B cell (primary cell): ENCODE data around the gene GAMT. TPM values are rescaled to one million over a fixed set of nuclear protein-coding genes. Genes with fewer than 3 reads are reported as not detected.

Experiments used
- ATAC-seq: fragments of 200-7000 bp; cut with Tn5 transposase; one replicate; pipeline ENCODE4 v1.10.0; 2021; ENCODE audit warnings: low read depth, mild to moderate bottlenecking, moderate number of reproducible peaks, moderate library complexity
- CTCF ChIA-PET: fragments of 350-600 bp; sonication (Branson Sonifier 250); formaldehyde crosslinking; loops from one replicate; lab custom pipeline; 2021; ENCODE audit warnings: antibody characterized with exemption, inconsistent platforms; lab: Charles Lee
- POLR2A ChIA-PET: fragments of 350-600 bp; sonication (Branson Sonifier 250); formaldehyde crosslinking; loops from one replicate; lab custom pipeline; 2021; ENCODE audit warnings: antibody characterized with exemption; lab: Charles Lee
- DNase-seq: peaks from one replicate; pipeline ENCODE4 v3.0.0; 2013
- H2AFZ ChIP-seq: 2 replicates; pipeline ENCODE4 v1.6.1; 2012; ENCODE audit warnings: mild to moderate bottlenecking, low read depth, low read length; ENCODE audit not compliant: insufficient read depth, poor library complexity, severe bottlenecking
- H3K27ac ChIP-seq, 2 donors: 1 replicate in 1 of 2; 2 replicates in 1 of 2; pipeline ENCODE4 v1.5.1; 2012 to 2013; ENCODE audit warnings: low read length in 2 of 2, mild to moderate bottlenecking in 2 of 2, moderate library complexity in 1 of 2
- H3K27me3 ChIP-seq, 4 experiments: fragments of 200-600 bp in 1 of 4; sonication (generic) in 1 of 4; replicated peaks in 1 of 4; 1 replicate in 2 of 4; 2 replicates in 2 of 4; pipeline versions ENCODE4 v1.6.1 to v1.7.0; 2013 to 2016; ENCODE audit warnings: low read length in 3 of 4, mild to moderate bottlenecking in 2 of 4, mixed read lengths in 1 of 4, moderate library complexity in 1 of 4; ENCODE audit not compliant: insufficient read depth in 4 of 4, control insufficient read depth in 3 of 4; ENCODE audit errors: control extremely low read depth in 1 of 4
- H3K36me3 ChIP-seq, 2 experiments: replicated peaks in 1 of 2; 1 replicate in 1 of 2; 2 replicates in 1 of 2; pipeline versions ENCODE4 v1.6.1 to v1.7.1; 2013; ENCODE audit warnings: low read length in 1 of 2; ENCODE audit not compliant: insufficient read depth in 2 of 2, control insufficient read depth in 1 of 2; ENCODE audit errors: control extremely low read depth in 1 of 2, extremely low read depth in 1 of 2
- H3K4me1 ChIP-seq, 2 donors: fragments of 200-600 bp in 1 of 2; sonication (generic) in 1 of 2; 1 replicate in 1 of 2; 2 replicates in 1 of 2; pipeline versions ENCODE4 v1.5.1 to v1.6.1; 2013 to 2017; ENCODE audit warnings: low read length in 2 of 2; ENCODE audit not compliant: control insufficient read depth in 2 of 2, insufficient read depth in 2 of 2
- H3K4me2 ChIP-seq: replicated peaks from 2 replicates; pipeline ENCODE3; 2012; ENCODE audit warnings: mild to moderate bottlenecking, low read depth, low read length; ENCODE audit not compliant: poor library complexity, severe bottlenecking
- H3K4me3 ChIP-seq, 5 experiments: fragments of 200-600 bp in 1 of 5; sonication (generic) in 1 of 5; 1 replicate in 3 of 5; 2 replicates in 2 of 5; pipeline versions ENCODE4 v1.5.1 to v1.7.0; 2011 to 2016; ENCODE audit warnings: low read length in 4 of 5, mild to moderate bottlenecking in 4 of 5, low read depth in 2 of 5, control low read depth in 1 of 5, moderate library complexity in 1 of 5; ENCODE audit not compliant: insufficient read depth in 1 of 5; ENCODE audit errors: control extremely low read depth in 1 of 5, extremely low read depth in 1 of 5
- H3K79me2 ChIP-seq: fragments of 200-600 bp; sonication (generic); one replicate; pipeline ENCODE4 v1.6.0; 2016; ENCODE audit warnings: low read length; ENCODE audit not compliant: control insufficient read depth, insufficient read depth
- H3K9ac ChIP-seq: fragments of 200-600 bp; sonication (generic); 2 replicates; pipeline ENCODE4 v1.6.1; 2017; ENCODE audit warnings: mild to moderate bottlenecking, low read length, moderate library complexity
- H3K9me3 ChIP-seq, 3 donors: one replicate each; pipeline versions ENCODE4 v1.6.1 to v1.7.1; 2013; ENCODE audit warnings: low read length in 2 of 3; ENCODE audit not compliant: control insufficient read depth in 2 of 3, insufficient read depth in 1 of 3; ENCODE audit errors: control extremely low read depth in 1 of 3
- H4K20me1 ChIP-seq: 2 replicates; pipeline ENCODE4 v1.6.0; 2012; ENCODE audit warnings: mild to moderate bottlenecking, low read length; ENCODE audit not compliant: insufficient read depth, control insufficient read depth, poor library complexity, severe bottlenecking
- H3K27ac Mint-ChIP-seq: one replicate; pipeline ENCODE4 v1.8.0; 2021; ENCODE audit warnings: mixed read lengths
- H3K27me3 Mint-ChIP-seq: one replicate; pipeline ENCODE4 v1.8.0; 2021; ENCODE audit warnings: mixed read lengths
- H3K4me1 Mint-ChIP-seq: one replicate; pipeline ENCODE4 v1.8.0; 2021; ENCODE audit warnings: mixed read lengths
- H3K4me3 Mint-ChIP-seq: one replicate; pipeline ENCODE4 v1.8.0; 2021; ENCODE audit warnings: mixed read lengths
- H3K9me3 Mint-ChIP-seq: one replicate; pipeline ENCODE4 v1.8.0; 2022; ENCODE audit warnings: mixed read lengths; ENCODE audit not compliant: insufficient read depth
- CTCF ChIP-seq: fragments of 200-600 bp; IDR thresholded peaks from one replicate; pipeline ENCODE4 v1.8.0; 2022; ENCODE audit warnings: antibody characterized with exemption, mild to moderate bottlenecking
- EZH2 ChIP-seq: IDR thresholded peaks from 2 replicates; pipeline ENCODE4 v1.6.1; 2012; ENCODE audit warnings: borderline replicate concordance, low read depth, mild to moderate bottlenecking, moderate library complexity, low read length; ENCODE audit not compliant: insufficient read depth, poor library complexity, severe bottlenecking
- WGBS: methylation state at CpG from one replicate; pipeline ENCODE4 v1.1.5; 2013; ENCODE audit warnings: missing lambda C conversion rate; ENCODE audit not compliant: insufficient coverage; 5-methylcytosine and 5-hydroxymethylcytosine counted together
- intact Hi-C: fragments of 100-400 bp; cut with micrococcal nuclease; formaldehyde crosslinking; loops from one replicate; pipeline ENCODE4 v1.10.0; 2022
- polyA plus RNA-seq: library from polyadenylated mRNA; depleted of rRNA; stranded (reverse); fragments of >200 nt; gene quantifications from 2 replicates; pipeline ENCODE4 v1.2.3, GENCODE V29; 2012
- total RNA-seq, 2 donors: library from RNA; stranded (reverse); fragments of 120-200 nt in 1 of 2; gene quantifications; 1 replicate in 1 of 2; 2 replicates in 1 of 2; pipeline versions ENCODE4 v1.2.3 to v1.2.4, GENCODE V29; 2013 to 2022

The GAMT gene
- total and polyA plus RNA-seq, 2 donors (not counting 1 experiment from before 2014, with no cell fraction given) = 8.8 to 12.1 TPM

GRCh38 chr19:1379961-1380489, 21.3 kb downstream of the GAMT start:
- intact Hi-C loops = no loop called here
- Histone ChIP-seq H3K9me3 (no peaks in the 10 kb centered on the region), H3K4me1 (peaks cover 11 to 15% of the 10 kb centered on the region in 2 donors), H3K79me2 (no peaks in the 10 kb centered on the region), H3K27me3 (no peaks in the 10 kb centered on the region), H3K36me3 (peaks cover 0 to 3% of the 10 kb centered on the region in 2 experiments), H3K4me3 (no peak overlapping the region), H4K20me1 (no peaks in the 10 kb centered on the region), H3K4me2 (no peak overlapping the region), H3K27ac (no peak overlapping the region), H2AFZ (no peak overlapping the region), H3K9ac (no peak overlapping the region)
- ATAC-seq (no peak), DNase-seq (no peak)
- POLR2A ChIA-PET = interaction anchor here (0.8 kb wide), 1 partner anchor 100 kb away, joined by 3 read pairs; no protein-coding TSS in a partner anchor
- H3K27ac Mint-ChIP-seq = no peak overlapping the region
- TF ChIP-seq CTCF = no peak
- TF ChIP-seq EZH2 = no peak
- 92% methylated on average over 7 of the region's 12 CpGs for whole genome bisulfite sequencing
- no peaks in the 10 kb centered on the region for H3K9me3 Mint-ChIP-seq
- H3K4me1 Mint-ChIP-seq = peaks cover 13% of the 10 kb centered on the region
- H3K27me3 Mint-ChIP-seq = peaks cover 3% of the 10 kb centered on the region
- CTCF ChIA-PET = no interaction called here
- no peak overlapping the region for H3K4me3 Mint-ChIP-seq

DNA sequence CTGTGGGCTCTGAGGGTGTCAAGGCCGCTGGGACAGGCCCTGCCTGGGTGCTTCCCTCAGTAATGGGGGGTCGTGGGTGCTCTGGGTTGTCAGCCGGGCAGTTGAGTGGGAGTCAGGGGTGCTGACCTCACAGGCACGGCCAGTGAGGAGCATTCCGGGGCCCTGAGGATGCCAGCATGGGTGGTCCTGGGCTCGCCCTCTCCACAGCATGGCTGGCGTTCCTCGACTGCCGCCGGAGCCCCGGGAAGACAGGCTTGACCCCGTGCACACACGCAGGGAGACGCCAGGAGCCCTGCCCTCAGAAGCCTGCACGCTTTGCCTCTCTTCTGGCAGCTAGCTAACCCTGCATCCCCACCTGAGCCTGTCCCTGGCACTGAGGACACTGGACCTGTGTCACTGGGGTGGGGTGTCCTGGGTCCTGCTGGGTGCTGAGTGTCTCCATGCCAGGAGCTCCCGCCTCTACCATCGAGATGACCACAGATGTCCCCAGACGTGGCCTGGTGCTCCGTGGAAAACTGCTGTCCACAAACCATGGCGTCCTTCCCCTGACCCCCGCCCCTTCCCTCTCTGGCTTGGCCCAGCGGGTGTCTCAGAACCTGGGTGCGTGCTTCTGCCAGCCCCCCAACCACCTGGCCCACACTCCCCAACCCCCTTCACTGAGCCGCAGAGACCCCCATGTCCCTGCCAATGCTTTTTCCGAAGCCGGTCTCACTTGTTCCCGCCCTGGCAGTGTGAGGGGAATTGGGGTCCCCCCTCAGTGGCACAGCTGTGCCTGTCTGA, 22.0 kb downstream of the GAMT start:
- POLR2A ChIA-PET = interaction anchor here (0.8 kb wide), 1 partner anchor 99 kb away, joined by 3 read pairs; no protein-coding TSS in a partner anchor
- Mint-ChIP-seq H3K9me3 (no peaks in the 10 kb centered on the region), H3K27me3 (peaks cover 3% of the 10 kb centered on the region), H3K4me1 (peaks cover 7% of the 10 kb centered on the region), H3K27ac (peak overlapping the region; percentile 20), H3K4me3 (no peak overlapping the region)
- Histone ChIP-seq H3K9me3 (no peaks in the 10 kb centered on the region), H3K4me2 (no peak overlapping the region), H3K4me3 (no peak overlapping the region), H3K79me2 (no peaks in the 10 kb centered on the region), H2AFZ (no peak overlapping the region), H3K9ac (no peak overlapping the region), H3K4me1 (peaks cover 5 to 8% of the 10 kb centered on the region in 2 donors), H3K27me3 (no peaks in the 10 kb centered on the region), H3K36me3 (peaks cover 0 to 3% of the 10 kb centered on the region in 2 experiments), H3K27ac (no peak overlapping the region), H4K20me1 (no peaks in the 10 kb centered on the region)
- CTCF ChIA-PET = no interaction called here
- no peak for DNase-seq
- intact Hi-C loops = no loop called here
- no peak for TF ChIP-seq EZH2
- ATAC-seq = no peak
- WGBS = 94% methylated on average over 24 of the region's 27 CpGs
